GM18517 (cell line): ENCODE results near the gene GRAMD1A.
"Not testable (repeated sequence)": the region's sequence is repeated elsewhere in the genome, so short reads cannot be mapped to it uniquely, and the experiment has no call there.

ENCODE experiments used
- ATAC-seq: cut with Tn5 transposase; IDR thresholded peaks from one replicate; pipeline ENCODE4 v1.9.1; 2021; ENCODE audit warnings: mild to moderate bottlenecking, moderate library complexity; ENCODE audit not compliant: unreplicated experiment

The GRAMD1A gene

GRCh38 chr19:35015954-35016351 lies 15.8 kb downstream of the GRAMD1A start:
- no peak for ATAC-seq

DNA sequence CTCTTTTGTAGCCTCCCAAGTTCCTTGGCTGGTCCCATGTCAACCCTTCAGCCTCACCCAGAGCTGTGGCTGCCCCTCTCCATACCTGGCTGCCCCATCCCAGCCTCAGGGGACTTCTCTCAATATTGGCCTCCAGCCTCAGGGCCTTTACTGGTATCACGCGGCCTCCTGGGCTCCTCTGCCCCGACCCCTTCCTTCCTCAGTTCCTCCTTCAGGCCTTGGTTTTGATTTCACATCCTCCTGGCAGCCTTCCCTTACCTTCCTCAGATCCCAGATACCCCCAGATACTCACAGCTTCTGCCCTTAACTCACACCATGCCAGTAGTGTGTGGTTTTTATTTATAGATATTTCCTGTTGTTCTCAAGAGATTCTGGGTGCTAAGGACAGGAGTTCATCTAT lies 17.4 kb downstream of the GRAMD1A start:
- ATAC-seq, result no peak

DNA sequence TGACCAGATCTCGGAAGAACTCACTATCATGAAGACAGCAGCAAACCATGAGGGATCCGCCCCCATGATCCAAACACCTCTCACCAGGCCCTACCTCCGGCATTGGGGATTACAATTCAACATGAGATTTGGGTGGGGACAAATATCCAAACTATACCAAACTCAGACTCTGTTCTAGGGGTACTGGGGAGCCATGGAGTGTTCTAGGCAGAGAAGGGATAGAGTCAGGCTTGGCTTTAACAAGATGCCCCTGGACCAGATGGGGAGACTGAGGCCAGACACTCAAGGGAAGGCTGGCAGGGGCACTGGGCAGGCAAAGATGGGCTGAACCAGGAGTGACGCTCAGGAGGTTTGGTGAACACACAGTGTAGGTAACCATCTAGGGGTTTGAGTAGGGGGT lies 18.3 kb downstream of the GRAMD1A start:
- ATAC-seq, result no peak

DNA sequence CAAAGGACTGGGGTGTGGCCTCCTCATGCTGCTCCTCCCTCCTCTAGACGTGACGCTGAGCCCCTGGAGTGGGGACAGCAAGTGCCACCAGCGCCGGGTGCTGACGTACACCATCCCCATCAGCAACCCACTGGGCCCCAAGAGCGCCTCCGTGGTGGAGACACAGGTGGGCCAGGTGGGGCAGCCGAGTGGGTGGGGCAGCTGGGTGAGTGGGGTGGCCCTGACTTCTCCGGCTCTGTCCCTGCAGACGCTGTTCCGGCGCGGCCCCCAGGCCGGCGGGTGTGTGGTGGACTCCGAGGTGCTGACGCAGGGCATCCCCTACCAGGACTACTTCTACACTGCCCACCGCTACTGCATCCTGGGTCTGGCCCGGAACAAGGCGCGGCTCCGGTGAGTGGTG lies 19.0 kb downstream of the GRAMD1A start:
- no peak for ATAC-seq

DNA sequence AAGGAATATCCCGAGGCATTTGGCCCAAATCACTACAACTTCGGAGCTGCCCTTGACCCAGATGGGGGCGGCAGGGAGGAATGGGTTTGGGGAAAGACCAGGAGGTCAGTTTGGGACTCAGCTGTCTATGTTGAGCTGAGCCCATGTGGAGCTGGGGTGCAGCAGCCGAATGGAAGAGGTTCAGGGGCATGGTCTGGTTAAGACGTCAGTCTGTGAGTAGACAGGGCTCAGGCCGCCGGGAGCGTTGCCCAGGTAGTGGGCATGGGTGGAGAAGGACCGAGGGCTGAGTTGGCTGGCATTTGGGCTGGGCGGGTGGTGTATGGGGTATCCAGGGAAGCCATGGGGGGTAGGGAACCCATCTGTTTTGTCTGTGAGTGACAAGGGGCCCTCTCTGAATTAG lies 20.9 kb downstream of the GRAMD1A start:
- no peak for ATAC-seq

DNA sequence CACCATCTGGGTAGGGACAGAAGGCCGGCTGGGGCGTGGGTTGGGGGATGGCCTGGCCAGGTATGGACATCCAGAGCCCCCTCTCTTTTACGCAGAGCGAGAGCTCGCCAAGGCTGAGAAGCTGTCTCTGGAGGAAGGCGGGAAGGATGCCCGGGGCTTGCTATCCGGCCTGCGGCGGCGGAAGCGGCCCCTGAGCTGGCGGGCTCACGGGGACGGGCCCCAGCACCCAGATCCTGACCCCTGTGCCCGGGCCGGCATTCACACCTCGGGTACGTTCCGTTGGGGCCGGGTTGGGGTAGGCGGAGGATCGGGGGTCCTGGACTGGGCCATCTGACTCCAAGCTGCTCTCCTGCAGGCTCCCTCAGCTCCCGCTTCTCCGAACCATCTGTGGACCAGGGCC lies 21.5 kb downstream of the GRAMD1A start:
- no peak for ATAC-seq

- ATAC-seq, result no peak
These were observed 22.3 kb downstream of the GRAMD1A start for GRCh38 chr19:35022460-35022859.

DNA sequence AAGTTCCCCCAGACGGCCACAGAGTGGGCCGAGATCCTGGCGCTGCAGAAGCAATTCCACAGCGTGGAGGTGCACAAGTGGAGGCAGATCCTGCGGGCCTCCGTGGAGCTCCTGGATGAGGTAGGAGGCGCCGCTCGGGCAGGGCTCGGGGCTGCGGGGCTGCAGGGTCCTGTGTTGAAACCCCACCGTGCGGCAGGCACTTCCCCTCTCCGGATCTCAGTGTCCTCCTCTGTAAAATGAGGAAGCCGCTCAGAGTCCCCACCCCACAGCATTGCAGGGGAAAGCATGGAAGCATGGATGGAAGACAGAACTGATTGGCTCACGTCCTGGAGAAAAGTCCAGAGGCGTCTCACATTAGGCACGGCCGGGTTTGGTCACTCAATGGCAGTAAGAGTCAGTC lies 23.3 kb downstream of the GRAMD1A start:
- ATAC-seq, result no peak

- ATAC-seq, result no peak
These were observed 24.0 kb downstream of the GRAMD1A start for GRCh38 chr19:35024095-35024494.

- ATAC-seq, result no peak
These were observed 25.8 kb downstream of the GRAMD1A start for GRCh38 chr19:35025969-35026368.

DNA sequence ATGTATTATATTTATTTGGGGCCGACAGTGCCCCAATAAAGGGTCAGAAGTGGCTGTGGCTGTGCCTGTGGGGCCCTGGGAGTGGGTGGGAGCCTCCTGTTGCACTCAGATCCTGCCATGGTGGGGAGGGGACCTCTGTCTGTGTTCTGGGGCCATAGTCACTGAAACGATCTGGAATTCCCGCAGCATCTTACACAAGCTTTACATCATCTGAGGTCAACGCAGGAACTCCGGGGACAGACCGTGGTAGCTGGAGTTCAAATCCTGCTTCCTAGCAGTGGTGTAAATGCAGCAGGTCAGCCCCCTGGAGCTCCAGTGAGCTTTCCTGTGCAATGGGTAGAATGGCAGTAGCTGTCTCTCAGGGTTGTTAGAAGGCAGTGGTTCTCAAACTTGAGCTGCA lies 26.3 kb downstream of the GRAMD1A start:
- no peak for ATAC-seq

DNA sequence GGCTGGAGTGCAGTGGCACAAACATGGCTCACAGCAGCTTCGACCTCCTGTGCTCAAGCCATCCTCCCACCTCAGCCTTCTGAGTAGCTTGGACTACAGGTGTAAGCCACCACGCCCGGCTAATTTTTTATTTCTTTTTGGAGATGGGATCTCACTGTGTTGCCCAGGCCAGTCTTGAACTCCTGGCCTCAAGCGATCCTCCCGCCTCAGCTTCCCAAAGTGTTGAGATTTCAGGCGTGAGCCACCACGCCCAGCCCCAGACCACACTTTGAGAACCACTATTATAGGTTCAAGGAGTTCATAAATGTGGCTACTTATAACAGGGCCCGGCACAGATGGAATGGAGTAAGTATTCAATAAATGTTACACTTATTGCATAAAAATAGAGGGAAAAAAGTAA lies 26.9 kb downstream of the GRAMD1A start:
- no peak for ATAC-seq

DNA sequence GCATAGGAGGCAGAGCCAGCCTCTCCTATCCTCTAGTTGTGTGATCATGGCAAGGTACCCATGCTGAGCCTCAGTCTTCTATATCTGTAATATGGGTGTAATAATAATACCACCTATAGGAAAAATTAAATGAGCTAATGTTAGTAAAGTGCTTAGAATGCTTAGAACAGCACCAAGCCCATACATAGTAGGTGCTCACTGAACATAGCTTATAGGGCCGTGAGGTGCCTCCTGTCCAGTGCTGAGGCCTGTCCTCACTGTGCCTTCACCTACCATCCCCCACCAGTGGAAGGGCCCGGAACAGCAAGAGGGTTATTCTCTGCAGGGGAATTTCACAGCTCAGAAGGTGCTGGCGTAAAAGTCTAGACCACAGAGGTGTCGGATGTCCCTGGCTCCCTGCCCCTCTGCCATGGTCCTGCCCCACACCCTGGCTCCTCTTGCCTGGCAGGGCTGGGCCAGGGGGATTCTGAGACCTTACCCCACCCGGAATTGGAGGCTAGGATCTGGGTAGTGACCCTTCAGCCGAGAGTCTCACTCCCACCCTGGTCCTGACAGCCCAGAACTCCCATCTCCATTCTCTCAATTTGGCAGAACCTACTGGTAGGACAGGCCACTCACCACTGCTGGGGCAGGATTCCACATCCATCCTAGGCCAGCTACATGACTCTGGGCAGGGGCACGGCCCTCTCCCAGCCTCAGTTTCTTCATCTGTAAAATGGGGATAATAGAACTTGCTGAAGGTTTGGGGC lies 27.9 kb downstream of the GRAMD1A start:
- no peak for ATAC-seq

- ATAC-seq, result not testable (repeated sequence)
These were observed 28.4 kb downstream of the GRAMD1A start for GRCh38 chr19:35028600-35028885.

DNA sequence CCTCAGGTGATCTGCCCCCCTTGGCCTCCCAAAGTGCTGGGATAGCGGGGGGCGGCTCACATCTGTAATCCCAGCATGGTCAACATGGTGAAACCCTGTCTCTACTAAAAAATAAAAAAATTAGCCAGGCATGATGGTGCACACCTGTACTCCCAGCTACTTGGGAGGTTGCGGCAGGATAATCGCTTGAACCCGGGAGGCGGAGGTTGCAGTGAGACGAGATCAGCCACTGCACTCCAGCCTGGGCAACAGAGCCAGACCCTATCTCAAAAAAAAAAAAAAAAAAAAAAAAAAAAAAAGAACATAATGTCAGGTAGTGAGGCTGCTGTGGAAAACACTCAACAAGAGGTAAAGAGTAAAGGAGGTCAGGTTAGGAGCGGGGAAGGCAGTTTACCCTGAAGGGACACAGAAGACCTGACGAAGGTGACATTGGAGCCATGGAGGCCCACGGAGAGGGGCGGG lies 29.2 kb downstream of the GRAMD1A start:
- not testable (repeated sequence) for ATAC-seq

GRCh38 chr19:35029737-35030256 lies 29.7 kb downstream of the GRAMD1A start:
- ATAC-seq, result no peak

- no peak for ATAC-seq
These were observed 30.3 kb downstream of the GRAMD1A start, which contains the start of gene SCN1B for GRCh38 chr19:35030257-35031071. TSS of gene SCN1B (plus strand) at chr19:35030470. CDS start at chr19:35030821, 351 bp downstream.

DNA sequence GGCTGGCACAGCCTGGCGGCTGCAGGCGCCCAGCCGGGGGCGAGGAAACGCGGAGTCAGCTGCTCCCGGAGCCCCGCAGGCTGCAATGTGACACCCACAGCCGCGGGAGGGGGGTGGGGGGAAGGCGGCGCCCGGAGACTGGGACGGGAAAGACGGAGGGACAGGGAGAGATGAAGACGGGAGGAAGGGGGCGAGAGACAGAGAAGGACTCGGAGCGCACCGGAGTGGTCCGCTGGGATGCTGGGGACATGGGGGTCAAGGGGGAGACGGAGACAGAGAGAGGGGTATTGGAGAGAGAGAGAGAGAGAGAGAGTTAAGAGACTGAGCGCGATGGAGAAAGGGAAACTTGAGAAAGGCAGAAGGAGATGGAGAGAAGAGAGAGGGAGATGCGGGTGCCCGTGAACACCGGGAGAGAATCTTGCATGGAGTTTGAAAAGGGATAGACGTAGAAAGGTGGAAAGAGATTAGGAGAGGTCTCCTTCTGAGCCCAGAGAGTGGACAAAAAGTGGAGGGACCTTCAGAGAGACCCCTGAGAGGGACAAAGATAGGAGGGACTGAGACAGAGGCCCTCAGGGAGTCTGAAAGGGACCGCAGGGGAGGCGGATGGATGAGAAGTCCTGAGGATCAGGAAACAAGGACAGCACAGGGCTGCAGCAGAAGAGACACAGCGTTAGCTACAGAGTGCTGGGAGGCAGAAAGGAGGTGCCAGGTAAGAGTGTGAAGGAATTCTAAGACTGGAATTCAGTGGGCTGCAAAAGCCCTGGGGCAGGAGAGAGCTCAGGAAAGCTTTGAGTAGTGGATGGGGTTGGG lies 31.2 kb downstream of the GRAMD1A start:
- no peak for ATAC-seq

DNA sequence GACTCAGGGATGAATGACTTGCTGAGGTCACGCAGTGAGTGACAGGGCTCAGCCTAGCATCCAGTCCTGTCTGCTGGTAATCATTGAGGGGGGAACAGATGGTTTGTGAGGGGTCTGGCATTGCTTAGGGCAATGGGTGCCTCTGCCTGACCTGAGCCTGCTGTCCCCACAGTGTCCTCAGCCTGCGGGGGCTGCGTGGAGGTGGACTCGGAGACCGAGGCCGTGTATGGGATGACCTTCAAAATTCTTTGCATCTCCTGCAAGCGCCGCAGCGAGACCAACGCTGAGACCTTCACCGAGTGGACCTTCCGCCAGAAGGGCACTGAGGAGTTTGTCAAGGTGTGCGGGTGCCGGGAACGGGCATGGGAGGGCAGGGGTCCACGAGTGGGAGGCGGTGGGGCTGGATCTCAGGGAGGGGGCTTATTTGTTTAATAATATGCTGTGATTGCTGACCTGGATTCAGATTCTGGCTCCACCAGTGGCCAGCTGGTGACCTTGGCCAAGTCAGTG lies 32.3 kb downstream of the GRAMD1A start:
- ATAC-seq, result no peak

DNA sequence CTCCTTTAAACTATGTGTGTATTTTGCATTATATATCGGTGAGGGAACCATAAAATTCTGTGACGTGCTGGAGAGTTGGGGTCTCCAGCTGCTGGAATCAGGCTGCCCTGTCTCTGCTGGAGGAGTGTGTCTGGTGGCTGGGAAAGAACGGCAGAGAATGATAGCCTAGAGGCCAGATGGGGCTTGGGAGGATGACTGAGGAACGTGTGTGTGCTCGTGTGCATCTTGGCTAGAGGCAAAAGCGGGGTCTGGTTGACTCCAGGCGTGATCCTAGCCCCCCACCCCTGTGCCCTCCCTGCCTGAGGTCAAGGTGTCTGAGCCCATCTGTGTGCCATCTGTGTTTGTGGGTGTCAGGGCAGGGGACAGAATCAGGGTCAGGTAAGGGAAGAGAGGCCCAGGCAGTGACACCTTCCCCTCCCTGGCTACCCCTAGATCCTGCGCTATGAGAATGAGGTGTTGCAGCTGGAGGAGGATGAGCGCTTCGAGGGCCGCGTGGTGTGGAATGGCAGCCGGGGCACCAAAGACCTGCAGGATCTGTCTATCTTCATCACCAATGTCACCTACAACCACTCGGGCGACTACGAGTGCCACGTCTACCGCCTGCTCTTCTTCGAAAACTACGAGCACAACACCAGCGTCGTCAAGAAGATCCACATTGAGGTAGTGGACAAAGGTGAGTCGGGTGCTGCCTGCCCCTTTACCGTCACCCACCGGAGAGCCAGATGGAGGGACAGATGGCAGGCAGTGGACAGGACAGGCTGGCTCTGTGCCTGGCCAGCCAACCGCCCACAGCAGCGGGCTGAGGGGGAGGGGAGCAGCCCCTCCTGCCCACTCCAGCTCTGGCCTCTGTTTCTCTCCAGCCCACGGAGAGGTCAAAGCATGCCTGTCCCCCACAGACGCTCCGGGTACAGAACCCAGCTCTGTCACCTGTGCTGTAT lies 33.2 kb downstream of the GRAMD1A start:
- no peak for ATAC-seq
